Erythroblast (primary cell): Measurements from ENCODE around the gene MPHOSPH9.
"Not testable (repeated sequence)": the region's sequence is repeated elsewhere in the genome, so short reads cannot be mapped to it uniquely, and the experiment has no call there.

ENCODE experiments used
- GATA1 ChIP-seq: IDR thresholded peaks from 2 replicates; pipeline ENCODE4 v1.6.1; 2011; ENCODE audit warnings: low read depth, mild to moderate bottlenecking, control low read depth, low read length, moderate library complexity
- POLR2A ChIP-seq: IDR thresholded peaks from 2 replicates; pipeline ENCODE4 v1.6.1; 2011; ENCODE audit warnings: mild to moderate bottlenecking, low read length

- TF ChIP-seq POLR2A, GATA1: not testable (repeated sequence)
Measured at GRCh38 chr12:123206794-123207193, 26.1 kb downstream of the MPHOSPH9 start.
